ENCODE results near the gene PTPRD. TPM values are rescaled to one million over a fixed set of nuclear protein-coding genes. Genes with fewer than 3 reads are reported as not detected.

Gene PTPRD
- total and polyA plus RNA-seq, 2 donors (not counting 1 experiment from before 2014, with no cell fraction given): not detected

DNA sequence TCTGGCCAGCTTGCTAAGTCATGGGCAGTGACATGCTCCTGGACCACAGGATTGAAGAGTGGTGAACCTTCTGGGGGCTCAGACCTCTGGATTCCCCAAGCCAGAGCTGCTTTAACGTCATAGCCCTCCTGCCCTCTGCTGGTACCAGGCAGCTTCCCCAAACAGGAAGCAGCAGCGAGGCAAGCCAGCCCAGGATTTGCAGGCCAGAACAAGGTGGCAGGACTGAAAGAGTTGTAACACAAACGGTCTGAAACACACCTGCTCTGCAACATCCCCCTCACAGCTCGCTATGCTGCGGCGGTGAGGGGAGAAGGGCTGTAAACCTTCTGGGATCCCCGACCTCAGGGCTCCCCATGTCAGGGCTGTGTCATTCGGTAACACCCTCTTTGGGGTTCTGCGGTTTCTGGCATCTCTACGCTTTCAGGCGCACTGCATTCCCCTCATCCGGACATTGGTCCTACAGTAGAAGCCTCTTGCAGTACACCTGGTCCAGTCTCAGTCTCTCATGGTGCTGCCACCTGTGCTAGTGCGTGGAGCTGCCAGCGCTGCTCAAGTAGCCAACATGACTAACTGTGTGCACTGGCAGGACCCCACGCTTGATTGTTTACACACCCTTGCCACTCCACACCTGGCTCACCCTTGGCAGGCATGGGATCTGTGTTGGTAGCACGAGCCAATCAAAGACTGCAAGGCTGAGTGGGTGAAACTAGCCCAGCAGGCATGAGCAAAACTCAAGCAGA lies 893.3 kb downstream of the PTPRD start:
- ChIA-PET CTCF (no interaction called here), POLR2A (no interaction called here)
- no peak overlapping the region for H3K27ac ChIP-seq (ENCODE audit: low read length in 2 of 2)
- H3K27me3 ChIP-seq (replicated peaks in 1 of 4; ENCODE audit: control extremely low read depth in 1 of 4, control insufficient read depth in 3 of 4, insufficient read depth in 4 of 4, low read length in 3 of 4): peaks cover 0 to 6% (median 0%) of the 10 kb centered on the region in 4 experiments
- H2AFZ ChIP-seq (ENCODE audit: insufficient read depth, low read depth, low read length, poor library complexity, severe bottlenecking): no peak overlapping the region
- no peaks in the 10 kb centered on the region for H4K20me1 ChIP-seq (ENCODE audit: control insufficient read depth, insufficient read depth, low read length, poor library complexity, severe bottlenecking)
- TF ChIP-seq, protein P1, sequence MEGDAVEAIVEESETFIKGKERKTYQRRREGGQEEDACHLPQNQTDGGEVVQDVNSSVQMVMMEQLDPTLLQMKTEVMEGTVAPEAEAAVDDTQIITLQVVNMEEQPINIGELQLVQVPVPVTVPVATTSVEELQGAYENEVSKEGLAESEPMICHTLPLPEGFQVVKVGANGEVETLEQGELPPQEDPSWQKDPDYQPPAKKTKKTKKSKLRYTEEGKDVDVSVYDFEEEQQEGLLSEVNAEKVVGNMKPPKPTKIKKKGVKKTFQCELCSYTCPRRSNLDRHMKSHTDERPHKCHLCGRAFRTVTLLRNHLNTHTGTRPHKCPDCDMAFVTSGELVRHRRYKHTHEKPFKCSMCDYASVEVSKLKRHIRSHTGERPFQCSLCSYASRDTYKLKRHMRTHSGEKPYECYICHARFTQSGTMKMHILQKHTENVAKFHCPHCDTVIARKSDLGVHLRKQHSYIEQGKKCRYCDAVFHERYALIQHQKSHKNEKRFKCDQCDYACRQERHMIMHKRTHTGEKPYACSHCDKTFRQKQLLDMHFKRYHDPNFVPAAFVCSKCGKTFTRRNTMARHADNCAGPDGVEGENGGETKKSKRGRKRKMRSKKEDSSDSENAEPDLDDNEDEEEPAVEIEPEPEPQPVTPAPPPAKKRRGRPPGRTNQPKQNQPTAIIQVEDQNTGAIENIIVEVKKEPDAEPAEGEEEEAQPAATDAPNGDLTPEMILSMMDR (IDR thresholded peaks at IDR 0.05): no peak
- no peak for TF ChIP-seq EZH2 (IDR thresholded peaks at IDR 0.05; ENCODE audit: borderline replicate concordance, insufficient read depth, low read depth, low read length, poor library complexity, severe bottlenecking)
- no peaks in the 10 kb centered on the region for H3K79me2 ChIP-seq (ENCODE audit: control insufficient read depth, insufficient read depth, low read length)
- WGBS (ENCODE audit: insufficient coverage): 89% methylated on average over 15 of the region's 16 CpGs
- H3K36me3 ChIP-seq (replicated peaks in 1 of 2; ENCODE audit: control extremely low read depth in 1 of 2, control insufficient read depth in 1 of 2, extremely low read depth in 1 of 2, insufficient read depth in 2 of 2, low read length in 1 of 2): no peaks in the 10 kb centered on the region
- no peaks in the 10 kb centered on the region for H3K4me1 Mint-ChIP-seq
- H3K4me3 Mint-ChIP-seq: no peak overlapping the region
- no peak overlapping the region for H3K27ac Mint-ChIP-seq
- H3K9ac ChIP-seq (ENCODE audit: low read length): no peak overlapping the region
- peaks cover 4% of the 10 kb centered on the region for H3K27me3 Mint-ChIP-seq
- no peak overlapping the region for H3K4me3 ChIP-seq (ENCODE audit: control extremely low read depth in 1 of 5, extremely low read depth in 1 of 5, insufficient read depth in 1 of 5, low read depth in 2 of 5, low read length in 4 of 5)
- no peaks in the 10 kb centered on the region for H3K4me1 ChIP-seq (ENCODE audit: control insufficient read depth in 2 of 2, insufficient read depth in 2 of 2, low read length in 2 of 2)
- intact Hi-C loops (cut with micrococcal nuclease): no loop called here
- H3K9me3 ChIP-seq (ENCODE audit: control extremely low read depth in 1 of 3, control insufficient read depth in 2 of 3, insufficient read depth in 1 of 3, low read length in 2 of 3): peaks cover 0 to 19% (median 4%) of the 10 kb centered on the region in 3 donors
- peaks cover 1% of the 10 kb centered on the region for H3K9me3 Mint-ChIP-seq (ENCODE audit: insufficient read depth)
- ATAC-seq (ENCODE audit: low read depth): no peak
- no peak overlapping the region for H3K4me2 ChIP-seq (replicated peaks; ENCODE audit: low read depth, low read length, poor library complexity, severe bottlenecking)
- DNase-seq: peak; percentile 3

DNA sequence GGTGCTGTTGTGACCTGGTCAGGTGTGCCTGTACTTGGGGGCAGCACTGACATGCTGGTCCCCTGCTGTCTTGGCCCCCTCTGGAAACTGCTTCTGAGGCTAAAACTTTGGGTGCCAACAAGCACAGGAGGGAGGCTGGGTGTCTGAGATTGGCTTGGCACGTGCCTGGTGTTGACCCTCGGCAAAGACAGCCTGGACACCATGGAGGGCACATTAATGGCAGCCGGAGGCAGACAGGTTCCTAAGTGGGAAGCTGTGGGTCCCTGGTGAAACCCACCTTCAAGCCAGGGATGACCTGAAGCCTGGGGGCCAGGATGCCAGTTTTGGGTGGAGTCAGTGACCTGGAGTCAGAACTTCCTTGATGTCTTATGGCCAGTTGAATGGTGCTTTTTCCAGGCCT lies 894.1 kb downstream of the PTPRD start:
- Mint-ChIP-seq H3K27me3 (peaks cover 4% of the 10 kb centered on the region), H3K9me3 (ENCODE audit: insufficient read depth) (peaks cover 1% of the 10 kb centered on the region), H3K4me1 (no peaks in the 10 kb centered on the region), H3K4me3 (no peak overlapping the region), H3K27ac (no peak overlapping the region)
- DNase-seq (no peak), ATAC-seq (ENCODE audit: low read depth) (no peak)
- TF ChIP-seq, protein P1 (IDR thresholded peaks at IDR 0.05): no peak
- no peak for TF ChIP-seq EZH2 (IDR thresholded peaks at IDR 0.05; ENCODE audit: borderline replicate concordance, insufficient read depth, low read depth, low read length, poor library complexity, severe bottlenecking)
- no peak overlapping the region for H3K9ac ChIP-seq (ENCODE audit: low read length)
- H3K9me3 ChIP-seq (ENCODE audit: control extremely low read depth in 1 of 3, control insufficient read depth in 2 of 3, insufficient read depth in 1 of 3, low read length in 2 of 3): peaks cover 0 to 19% (median 4%) of the 10 kb centered on the region in 3 donors
- H2AFZ ChIP-seq (ENCODE audit: insufficient read depth, low read depth, low read length, poor library complexity, severe bottlenecking): no peak overlapping the region
- 97% methylated on average over 3 of the region's 3 CpGs for WGBS (ENCODE audit: insufficient coverage)
- no peak overlapping the region for H3K4me2 ChIP-seq (replicated peaks; ENCODE audit: low read depth, low read length, poor library complexity, severe bottlenecking)
- H4K20me1 ChIP-seq (ENCODE audit: control insufficient read depth, insufficient read depth, low read length, poor library complexity, severe bottlenecking): no peaks in the 10 kb centered on the region
- H3K36me3 ChIP-seq (replicated peaks in 1 of 2; ENCODE audit: control extremely low read depth in 1 of 2, control insufficient read depth in 1 of 2, extremely low read depth in 1 of 2, insufficient read depth in 2 of 2, low read length in 1 of 2): no peaks in the 10 kb centered on the region
- ChIA-PET POLR2A (no interaction called here), CTCF (no interaction called here)
- no peaks in the 10 kb centered on the region for H3K4me1 ChIP-seq (ENCODE audit: control insufficient read depth in 2 of 2, insufficient read depth in 2 of 2, low read length in 2 of 2)
- H3K27me3 ChIP-seq (replicated peaks in 1 of 4; ENCODE audit: control extremely low read depth in 1 of 4, control insufficient read depth in 3 of 4, insufficient read depth in 4 of 4, low read length in 3 of 4): peaks cover 0 to 6% (median 0%) of the 10 kb centered on the region in 4 experiments
- H3K27ac ChIP-seq (ENCODE audit: low read length in 2 of 2): no peak overlapping the region
- no peak overlapping the region for H3K4me3 ChIP-seq (ENCODE audit: control extremely low read depth in 1 of 5, extremely low read depth in 1 of 5, insufficient read depth in 1 of 5, low read depth in 2 of 5, low read length in 4 of 5)
- no peaks in the 10 kb centered on the region for H3K79me2 ChIP-seq (ENCODE audit: control insufficient read depth, insufficient read depth, low read length)
- intact Hi-C loops (cut with micrococcal nuclease): no loop called here

Measured in B cell (primary cell).